ENCODE results near the gene PNLIPRP3. TPM values are rescaled to one million over a fixed set of nuclear protein-coding genes. Genes with fewer than 3 reads are reported as not detected.

Gene PNLIPRP3
- polyA plus RNA-seq, 1 experiment: not detected

- TF ChIP-seq CTCF (IDR thresholded peaks at IDR 0.05; ENCODE audit: insufficient read depth, low read depth, low read length): peak; percentile 64
- POLR2A ChIA-PET: no interaction called here
- no peaks in the 10 kb centered on the region for H3K27me3 ChIP-seq (ENCODE audit: control insufficient read depth, insufficient read depth, low read length)
These were observed 62.5 kb downstream of the PNLIPRP3 start for GRCh38 chr10:116490028-116490662.

GRCh38 chr10:116504786-116505185 lies 77.1 kb downstream of the PNLIPRP3 start:
- DNase-seq (ENCODE audit: low read depth): no peak
- Histone ChIP-seq H3K27me3 (ENCODE audit: control insufficient read depth, insufficient read depth, low read length) (no peaks in the 10 kb centered on the region), H3K4me3 (ENCODE audit: low read depth, low read length) (no peak overlapping the region), H3K36me3 (ENCODE audit: control insufficient read depth, insufficient read depth, low read length) (no peaks in the 10 kb centered on the region)
- ChIA-PET POLR2A (no interaction called here), CTCF (no interaction called here)
- TF ChIP-seq CTCF (IDR thresholded peaks at IDR 0.05; ENCODE audit: insufficient read depth, low read depth, low read length): no peak

More at GRCh38 chr10:116490028-116490662, 62.5 kb downstream of the PNLIPRP3 start:
- DNase-seq (ENCODE audit: low read depth): peak; percentile 0
- Histone ChIP-seq H3K4me3 (ENCODE audit: low read depth, low read length) (no peak overlapping the region), H3K36me3 (ENCODE audit: control insufficient read depth, insufficient read depth, low read length) (no peaks in the 10 kb centered on the region)
- CTCF ChIA-PET: interaction anchor here (0.6 to 1.4 kb wide), 6 partner anchors 12 to 1582 kb away, joined by 3 to 6 read pairs (median 3); no protein-coding TSS in a partner anchor

GRCh38 chr10:116510565-116510964 lies 82.9 kb downstream of the PNLIPRP3 start:
- H3K36me3 ChIP-seq (ENCODE audit: control insufficient read depth, insufficient read depth, low read length): no peaks in the 10 kb centered on the region
- DNase-seq (ENCODE audit: low read depth): no peak
- ChIA-PET POLR2A (no interaction called here), CTCF (interaction anchor here (0.6 to 1.0 kb wide), 5 partner anchors 11 to 345 kb away, joined by 3 to 4 read pairs (median 3); no protein-coding TSS in a partner anchor)
- no peak for TF ChIP-seq CTCF (IDR thresholded peaks at IDR 0.05; ENCODE audit: insufficient read depth, low read depth, low read length)
- no peak overlapping the region for H3K4me3 ChIP-seq (ENCODE audit: low read depth, low read length)
- H3K27me3 ChIP-seq (ENCODE audit: control insufficient read depth, insufficient read depth, low read length): no peaks in the 10 kb centered on the region

GRCh38 chr10:116511365-116511764 lies 83.7 kb downstream of the PNLIPRP3 start:
- no peak for TF ChIP-seq CTCF (IDR thresholded peaks at IDR 0.05; ENCODE audit: insufficient read depth, low read depth, low read length)
- ChIA-PET CTCF (interaction anchor here (0.6 kb wide), 1 partner anchor 10 kb away, joined by 3 read pairs; no protein-coding TSS in a partner anchor), POLR2A (no interaction called here)
- H3K36me3 ChIP-seq (ENCODE audit: control insufficient read depth, insufficient read depth, low read length): no peaks in the 10 kb centered on the region
- H3K4me3 ChIP-seq (ENCODE audit: low read depth, low read length): no peak overlapping the region
- DNase-seq (ENCODE audit: low read depth): no peak
- H3K27me3 ChIP-seq (ENCODE audit: control insufficient read depth, insufficient read depth, low read length): no peaks in the 10 kb centered on the region

GRCh38 chr10:116521424-116522290 lies 94.0 kb downstream of the PNLIPRP3 start:
- no peaks in the 10 kb centered on the region for H3K36me3 ChIP-seq (ENCODE audit: control insufficient read depth, insufficient read depth, low read length)
- ChIA-PET POLR2A (no interaction called here), CTCF (interaction anchor here (0.6 to 1.5 kb wide), 8 partner anchors 9 to 815 kb away, joined by 3 to 7 read pairs (median 3); no protein-coding TSS in a partner anchor)
- H3K4me3 ChIP-seq (ENCODE audit: low read depth, low read length): no peak overlapping the region
- peak; percentile 2 for DNase-seq (ENCODE audit: low read depth)
- H3K27me3 ChIP-seq (ENCODE audit: control insufficient read depth, insufficient read depth, low read length): no peaks in the 10 kb centered on the region
- peak; percentile 81 for TF ChIP-seq CTCF (IDR thresholded peaks at IDR 0.05; ENCODE audit: insufficient read depth, low read depth, low read length)
